NCI-H1105 (cell line): ENCODE data around the gene TMEM82.

Experiments used
- DNase-seq: peaks from one replicate; lab custom pipeline; 2025; lab: John Stamatoyannopoulos, UW

TMEM82 gene

GRCh38 chr1:15786581-15786980 is 44.3 kb downstream of the TMEM82 start:
- DNase-seq, result no peak

- no peak for DNase-seq
Observed at GRCh38 chr1:15788624-15789301, 46.5 kb downstream of the TMEM82 start.

- DNase-seq, result no peak
Observed at GRCh38 chr1:15796086-15796462, 53.8 kb downstream of the TMEM82 start.
